ENCODE data around the gene SAMD4A. TPM values are rescaled to one million over a fixed set of nuclear protein-coding genes. Genes with fewer than 3 reads are reported as not detected.

The SAMD4A gene
- total and polyA plus RNA-seq, 2 of the 4 experiments (the other 2 are of a cell fraction): 22.9 to 38.2 TPM

DNA sequence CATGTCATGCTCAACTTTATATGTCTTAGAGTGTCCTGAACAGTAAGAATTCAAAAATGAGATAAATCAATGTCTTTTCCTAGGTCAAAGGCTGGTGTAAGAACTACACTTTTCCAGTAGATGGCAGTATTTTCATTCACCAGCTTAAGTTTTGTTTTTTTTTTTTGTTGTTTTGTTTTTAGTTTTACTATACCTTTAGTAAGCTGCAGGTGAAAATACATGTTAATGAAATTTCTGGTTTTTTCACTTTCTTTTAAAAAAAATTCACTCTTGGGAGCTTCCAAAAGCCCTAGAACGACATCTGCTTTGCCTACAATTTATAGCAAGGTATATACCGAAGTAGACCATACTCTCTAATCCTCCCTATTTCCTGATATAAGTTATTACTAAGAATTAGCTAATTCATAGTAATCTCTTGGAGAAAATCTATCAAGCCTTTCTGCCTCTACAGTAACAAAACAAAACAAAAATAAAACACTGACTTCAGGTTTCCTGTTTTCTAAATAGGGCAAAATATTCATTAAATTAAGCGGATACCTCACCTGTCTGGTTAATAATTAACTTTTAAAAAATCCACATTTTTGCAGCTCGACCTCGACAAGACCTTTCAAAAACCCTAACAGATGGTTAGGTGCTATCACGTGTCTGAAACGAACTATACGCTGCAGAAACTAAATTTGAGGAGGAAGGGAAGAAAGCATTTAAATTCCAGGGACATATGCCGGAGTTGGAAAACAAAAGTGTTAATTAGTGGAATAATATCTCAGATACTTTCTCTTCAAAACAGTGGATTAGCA, 2.7 kb upstream of the SAMD4A start (continued):
- TF ChIP-seq ELK1 (IDR thresholded peaks at IDR 0.05; ENCODE audit: borderline replicate concordance, low read depth, low read length) (no peak), RAD21 (IDR thresholded peaks at IDR 0.05; ENCODE audit: low read length) (peak; percentile 78), CHD1 (IDR thresholded peaks at IDR 0.05; ENCODE audit: low read depth, low read length) (no peak)
